WTC11 (cell line): Measurements from ENCODE around the gene KLF11.

Source experiments
- ARID4B ChIP-seq: sonication (generic); formaldehyde crosslinking; IDR thresholded peaks from 2 replicates; pipeline ENCODE4 v1.8.0; 2023; ENCODE audit warnings: missing genetic modification reagents, mild to moderate bottlenecking, borderline replicate concordance
- ATF2 ChIP-seq: sonication (generic); formaldehyde crosslinking; IDR thresholded peaks from 2 replicates; pipeline ENCODE4 v1.8.1; 2022; ENCODE audit warnings: low read depth, missing genetic modification reagents, borderline replicate concordance
- ATF3 ChIP-seq: sonication (generic); formaldehyde crosslinking; conservative IDR thresholded peaks from 2 replicates; pipeline ENCODE4 v1.8.1; 2022; ENCODE audit warnings: mild to moderate bottlenecking, missing genetic modification reagents
- CTCF ChIP-seq: fragments of 200-600 bp; IDR thresholded peaks from 2 replicates; pipeline ENCODE4 v1.8.0; 2022; ENCODE audit warnings: antibody characterized with exemption
- FOXP4 ChIP-seq: sonication (generic); formaldehyde crosslinking; IDR thresholded peaks from 2 replicates; pipeline ENCODE4 v1.8.0; 2022; ENCODE audit warnings: mild to moderate bottlenecking, missing genetic modification reagents
- HMGXB4 ChIP-seq: sonication (generic); formaldehyde crosslinking; IDR thresholded peaks from 2 replicates; pipeline ENCODE4 v1.8.1; 2023; ENCODE audit warnings: mild to moderate bottlenecking, moderate library complexity, missing genetic modification reagents
- MAX ChIP-seq: sonication (generic); formaldehyde crosslinking; IDR thresholded peaks from 2 replicates; pipeline ENCODE4 v1.8.0; 2022; ENCODE audit warnings: mild to moderate bottlenecking, missing genetic modification reagents
- NFE2L1 ChIP-seq: sonication (generic); formaldehyde crosslinking; IDR thresholded peaks from 2 replicates; pipeline ENCODE4 v1.8.1; 2023; ENCODE audit warnings: missing genetic modification reagents
- PRDM15 ChIP-seq: sonication (generic); formaldehyde crosslinking; IDR thresholded peaks from 2 replicates; pipeline ENCODE4 v1.8.0; 2022; ENCODE audit warnings: missing genetic modification reagents
- PREB ChIP-seq: sonication (generic); formaldehyde crosslinking; IDR thresholded peaks from 2 replicates; pipeline ENCODE4 v1.8.1; 2022; ENCODE audit warnings: mild to moderate bottlenecking, missing genetic modification reagents, moderate library complexity, borderline replicate concordance
- ZNF121 ChIP-seq: sonication (generic); formaldehyde crosslinking; IDR thresholded peaks from 2 replicates; pipeline ENCODE4 v1.8.0; 2023; ENCODE audit warnings: missing genetic modification reagents
- ZNF232 ChIP-seq: sonication (generic); formaldehyde crosslinking; IDR thresholded peaks from 2 replicates; pipeline ENCODE4 v1.8.0; 2022; ENCODE audit warnings: mild to moderate bottlenecking, missing genetic modification reagents

GRCh38 chr2:10078001-10078400 is 34.7 kb downstream of the KLF11 start:
- TF ChIP-seq ZNF121 (CRISPR knock-in tag), result no peak
- TF ChIP-seq PRDM15 (CRISPR knock-in tag), result no peak
- no peak for TF ChIP-seq CTCF
- no peak for TF ChIP-seq HMGXB4 (CRISPR knock-in tag)
- TF ChIP-seq NFE2L1, result no peak
- no peak for TF ChIP-seq ARID4B
- TF ChIP-seq MAX (CRISPR knock-in tag), result no peak
- no peak for TF ChIP-seq PREB (CRISPR knock-in tag)
- no peak for TF ChIP-seq ZNF232 (CRISPR knock-in tag)
- TF ChIP-seq FOXP4 (CRISPR knock-in tag), result no peak
- TF ChIP-seq ATF2 (CRISPR knock-in tag), result no peak
- no peak for TF ChIP-seq ATF3 (CRISPR knock-in tag)
